ENCODE data around the gene SMC1B. TPM values are rescaled to one million over a fixed set of nuclear protein-coding genes. Genes with fewer than 3 reads are reported as not detected.
"Not testable (repeated sequence)": the region's sequence is repeated elsewhere in the genome, so short reads cannot be mapped to it uniquely, and the experiment has no call there.

SMC1B gene
- total and polyA plus RNA-seq, 4 donors: 0.02 to 0.05 TPM; not detected in 2

DNA sequence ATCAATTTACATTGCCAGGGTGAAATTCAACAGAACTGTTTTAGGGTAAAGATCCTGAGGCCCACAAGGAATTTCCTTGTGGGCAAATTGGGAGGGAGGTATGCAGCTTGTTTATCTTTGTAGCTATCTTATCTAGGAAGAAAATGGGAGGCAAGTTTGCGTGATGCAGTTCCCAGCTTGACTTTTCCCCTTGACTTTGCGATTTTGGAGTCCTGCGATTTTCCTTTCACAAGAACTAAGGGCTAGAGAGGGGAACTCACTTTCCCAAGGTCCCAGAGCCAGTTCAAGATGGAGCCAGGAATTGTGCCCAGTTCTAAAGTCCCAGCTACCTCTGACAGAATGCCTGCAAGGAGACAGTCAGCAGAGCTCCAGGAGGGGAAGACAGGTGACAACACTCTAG is 30.8 kb upstream of the SMC1B start:
- Histone ChIP-seq H3K9me3 (ENCODE audit: control insufficient read depth in 4 of 4, low read length in 3 of 4) (no peaks in the 10 kb centered on the region), H3K27me3 (ENCODE audit: control insufficient read depth in 4 of 4, insufficient read depth in 4 of 4, low read length in 3 of 4) (no peaks in the 10 kb centered on the region), H3K36me3 (ENCODE audit: control insufficient read depth in 4 of 4, insufficient read depth in 3 of 4, low read depth in 1 of 4, low read length in 3 of 4) (no peaks in the 10 kb centered on the region), H3K4me3 (ENCODE audit: low read depth in 1 of 3, low read length in 3 of 3) (no peak overlapping the region), H3K4me1 (ENCODE audit: control insufficient read depth in 4 of 4, insufficient read depth in 4 of 4, low read length in 3 of 4) (no peaks in the 10 kb centered on the region), H3K27ac (ENCODE audit: low read depth in 1 of 2, low read length in 2 of 2) (no peak overlapping the region), H3K9ac (ENCODE audit: low read depth in 1 of 2, low read length in 2 of 2) (no peak overlapping the region)
- DNase-seq (ENCODE audit: low spot score): no peak
- no peak for TF ChIP-seq EGR1 (IDR thresholded peaks at IDR 0.05; ENCODE audit: low read depth in 2 of 2)
- 93% methylated on average over 3 of the region's 3 CpGs for WGBS

DNA sequence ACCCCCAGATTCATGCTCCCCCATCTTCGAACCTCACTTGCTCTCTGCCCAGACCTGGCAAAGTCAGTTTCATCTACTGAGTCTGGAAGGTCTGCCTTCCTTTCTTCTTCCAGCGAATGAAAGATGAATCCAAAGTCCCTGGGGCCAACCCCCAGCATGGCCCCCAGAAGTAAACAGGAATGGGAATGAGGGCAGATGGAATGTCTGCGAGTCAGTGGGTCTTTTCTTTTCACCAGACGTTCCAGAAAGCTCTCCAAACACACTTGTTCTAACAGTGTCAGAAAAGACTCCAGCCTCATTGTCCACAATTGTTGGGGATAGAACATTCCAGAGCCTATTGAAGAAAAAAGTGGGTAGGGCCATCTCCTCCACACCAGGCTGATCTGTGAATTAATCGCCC is 28.7 kb upstream of the SMC1B start:
- no peaks in the 10 kb centered on the region for H3K36me3 ChIP-seq (ENCODE audit: control insufficient read depth in 4 of 4, insufficient read depth in 3 of 4, low read depth in 1 of 4, low read length in 3 of 4)
- H3K9ac ChIP-seq (ENCODE audit: low read depth in 1 of 2, low read length in 2 of 2): no peak overlapping the region
- TF ChIP-seq, protein P1, sequence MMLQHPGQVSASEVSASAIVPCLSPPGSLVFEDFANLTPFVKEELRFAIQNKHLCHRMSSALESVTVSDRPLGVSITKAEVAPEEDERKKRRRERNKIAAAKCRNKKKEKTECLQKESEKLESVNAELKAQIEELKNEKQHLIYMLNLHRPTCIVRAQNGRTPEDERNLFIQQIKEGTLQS (IDR thresholded peaks at IDR 0.05): no peak
- 81% methylated on average over 5 of the region's 5 CpGs for WGBS
- H3K9me3 ChIP-seq (ENCODE audit: control insufficient read depth in 4 of 4, low read length in 3 of 4): no peaks in the 10 kb centered on the region
- H3K4me3 ChIP-seq (ENCODE audit: low read depth in 1 of 3, low read length in 3 of 3): no peak overlapping the region
- no peak overlapping the region for H3K27ac ChIP-seq (ENCODE audit: low read depth in 1 of 2, low read length in 2 of 2)
- H3K4me1 ChIP-seq (ENCODE audit: control insufficient read depth in 4 of 4, insufficient read depth in 4 of 4, low read length in 3 of 4): no peaks in the 10 kb centered on the region
- no peaks in the 10 kb centered on the region for H3K27me3 ChIP-seq (ENCODE audit: control insufficient read depth in 4 of 4, insufficient read depth in 4 of 4, low read length in 3 of 4)
- no peak for DNase-seq (ENCODE audit: low spot score)

DNA sequence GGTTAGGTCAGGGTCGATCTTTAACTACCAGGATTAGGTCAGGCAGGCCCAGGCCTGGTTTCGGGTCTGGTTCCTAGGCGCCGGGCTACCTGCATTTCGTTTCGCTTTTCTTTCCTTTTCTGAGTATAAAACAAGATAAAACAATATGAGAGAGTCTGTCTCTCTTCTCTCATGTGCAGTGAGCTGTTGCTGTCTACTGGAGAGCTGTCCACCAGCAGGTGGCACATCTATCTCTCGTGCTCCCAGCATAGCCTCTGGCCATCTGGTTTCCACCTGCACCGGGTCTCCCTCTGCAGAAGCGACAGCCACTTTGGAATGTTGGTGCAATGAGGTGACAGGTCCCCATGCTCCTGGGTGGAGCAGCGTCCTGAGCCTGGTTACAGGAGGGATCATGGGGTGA is 27.7 kb upstream of the SMC1B start:
- Histone ChIP-seq H3K4me3 (ENCODE audit: low read depth in 1 of 3, low read length in 3 of 3) (no peak overlapping the region), H3K9me3 (ENCODE audit: control insufficient read depth in 4 of 4, low read length in 3 of 4) (no peaks in the 10 kb centered on the region), H3K4me1 (ENCODE audit: control insufficient read depth in 4 of 4, insufficient read depth in 4 of 4, low read length in 3 of 4) (no peaks in the 10 kb centered on the region), H3K9ac (ENCODE audit: low read depth in 1 of 2, low read length in 2 of 2) (no peak overlapping the region), H3K36me3 (ENCODE audit: control insufficient read depth in 4 of 4, insufficient read depth in 3 of 4, low read depth in 1 of 4, low read length in 3 of 4) (no peaks in the 10 kb centered on the region), H3K27ac (ENCODE audit: low read depth in 1 of 2, low read length in 2 of 2) (no peak overlapping the region), H3K27me3 (ENCODE audit: control insufficient read depth in 4 of 4, insufficient read depth in 4 of 4, low read length in 3 of 4) (no peaks in the 10 kb centered on the region)
- WGBS: 10% methylated on average over 10 of the region's 10 CpGs
- DNase-seq (ENCODE audit: low spot score): peak; percentile 43
- TF ChIP-seq SP1 (IDR thresholded peaks at IDR 0.05) (no peak), RAD21 (IDR thresholded peaks at IDR 0.05) (peak; percentile 77 to 84)
- TF ChIP-seq, protein P2, sequence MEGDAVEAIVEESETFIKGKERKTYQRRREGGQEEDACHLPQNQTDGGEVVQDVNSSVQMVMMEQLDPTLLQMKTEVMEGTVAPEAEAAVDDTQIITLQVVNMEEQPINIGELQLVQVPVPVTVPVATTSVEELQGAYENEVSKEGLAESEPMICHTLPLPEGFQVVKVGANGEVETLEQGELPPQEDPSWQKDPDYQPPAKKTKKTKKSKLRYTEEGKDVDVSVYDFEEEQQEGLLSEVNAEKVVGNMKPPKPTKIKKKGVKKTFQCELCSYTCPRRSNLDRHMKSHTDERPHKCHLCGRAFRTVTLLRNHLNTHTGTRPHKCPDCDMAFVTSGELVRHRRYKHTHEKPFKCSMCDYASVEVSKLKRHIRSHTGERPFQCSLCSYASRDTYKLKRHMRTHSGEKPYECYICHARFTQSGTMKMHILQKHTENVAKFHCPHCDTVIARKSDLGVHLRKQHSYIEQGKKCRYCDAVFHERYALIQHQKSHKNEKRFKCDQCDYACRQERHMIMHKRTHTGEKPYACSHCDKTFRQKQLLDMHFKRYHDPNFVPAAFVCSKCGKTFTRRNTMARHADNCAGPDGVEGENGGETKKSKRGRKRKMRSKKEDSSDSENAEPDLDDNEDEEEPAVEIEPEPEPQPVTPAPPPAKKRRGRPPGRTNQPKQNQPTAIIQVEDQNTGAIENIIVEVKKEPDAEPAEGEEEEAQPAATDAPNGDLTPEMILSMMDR (IDR thresholded peaks at IDR 0.05; ENCODE audit: low read depth, low read length, missing input control): peak; percentile 67

DNA sequence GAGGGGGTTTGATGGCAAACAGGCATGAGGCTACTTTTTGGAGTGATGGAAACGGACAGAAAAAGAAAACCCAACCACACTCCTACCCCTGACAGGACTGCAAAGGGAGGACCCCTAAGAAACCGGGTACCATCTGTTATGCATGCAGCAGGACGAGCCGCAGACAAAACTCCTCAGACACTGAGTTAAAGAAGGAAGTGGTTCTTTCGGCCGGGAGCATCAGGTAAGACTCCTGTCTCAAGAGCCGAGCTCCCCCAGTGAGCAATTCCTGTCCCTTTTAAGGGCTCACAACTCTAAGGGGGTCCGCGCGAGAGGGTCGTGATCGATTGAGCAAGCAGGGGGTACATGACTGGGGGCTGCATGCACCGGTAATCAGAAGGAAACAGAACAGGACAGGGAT is 27.3 kb upstream of the SMC1B start:
- not testable (repeated sequence) for H3K4me3 ChIP-seq (ENCODE audit: low read depth in 1 of 3, low read length in 3 of 3); H3K27ac ChIP-seq (ENCODE audit: low read depth in 1 of 2, low read length in 2 of 2); H3K4me1 ChIP-seq (ENCODE audit: control insufficient read depth in 4 of 4, insufficient read depth in 4 of 4, low read length in 3 of 4); H3K36me3 ChIP-seq (ENCODE audit: control insufficient read depth in 4 of 4, insufficient read depth in 3 of 4, low read depth in 1 of 4, low read length in 3 of 4); H3K9ac ChIP-seq (ENCODE audit: low read depth in 1 of 2, low read length in 2 of 2); H3K9me3 ChIP-seq (ENCODE audit: control insufficient read depth in 4 of 4, low read length in 3 of 4); DNase-seq (ENCODE audit: low spot score); H3K27me3 ChIP-seq (ENCODE audit: control insufficient read depth in 4 of 4, insufficient read depth in 4 of 4, low read length in 3 of 4)
- 47% methylated on average over 13 of the region's 13 CpGs for WGBS

DNA sequence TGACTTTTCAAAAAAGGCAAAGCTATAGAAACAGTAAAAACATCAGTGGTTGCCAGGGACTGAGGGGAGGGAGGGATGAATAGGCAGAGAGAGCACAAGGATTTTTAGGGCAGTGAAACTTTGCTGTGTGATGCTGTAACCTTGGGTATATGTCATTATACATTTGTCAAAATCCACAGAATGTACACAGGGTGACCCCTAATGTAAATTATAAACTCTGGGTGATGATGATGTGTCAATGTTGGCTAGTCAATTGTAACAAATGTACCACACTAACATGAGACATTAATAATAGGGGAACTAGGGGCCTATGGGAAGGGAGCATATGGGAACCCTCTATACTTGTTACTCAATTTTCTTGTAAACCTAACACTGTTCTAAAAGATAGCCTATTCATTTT is 24.9 kb upstream of the SMC1B start:
- DNase-seq (ENCODE audit: low spot score): no peak
- Histone ChIP-seq H3K4me1 (ENCODE audit: control insufficient read depth in 4 of 4, insufficient read depth in 4 of 4, low read length in 3 of 4) (peaks cover 0 to 4% (median 2%) of the 10 kb centered on the region in 4 donors), H3K27me3 (ENCODE audit: control insufficient read depth in 4 of 4, insufficient read depth in 4 of 4, low read length in 3 of 4) (no peaks in the 10 kb centered on the region), H3K27ac (ENCODE audit: low read depth in 1 of 2, low read length in 2 of 2) (no peak overlapping the region), H3K36me3 (ENCODE audit: control insufficient read depth in 4 of 4, insufficient read depth in 3 of 4, low read depth in 1 of 4, low read length in 3 of 4) (no peaks in the 10 kb centered on the region), H3K9me3 (ENCODE audit: control insufficient read depth in 4 of 4, low read length in 3 of 4) (no peaks in the 10 kb centered on the region), H3K4me3 (ENCODE audit: low read depth in 1 of 3, low read length in 3 of 3) (no peak overlapping the region), H3K9ac (ENCODE audit: low read depth in 1 of 2, low read length in 2 of 2) (no peak overlapping the region)
- no peak for TF ChIP-seq RAD21 (IDR thresholded peaks at IDR 0.05)
- TF ChIP-seq, protein P1 (IDR thresholded peaks at IDR 0.05): no peak
- TF ChIP-seq, protein P3, sequence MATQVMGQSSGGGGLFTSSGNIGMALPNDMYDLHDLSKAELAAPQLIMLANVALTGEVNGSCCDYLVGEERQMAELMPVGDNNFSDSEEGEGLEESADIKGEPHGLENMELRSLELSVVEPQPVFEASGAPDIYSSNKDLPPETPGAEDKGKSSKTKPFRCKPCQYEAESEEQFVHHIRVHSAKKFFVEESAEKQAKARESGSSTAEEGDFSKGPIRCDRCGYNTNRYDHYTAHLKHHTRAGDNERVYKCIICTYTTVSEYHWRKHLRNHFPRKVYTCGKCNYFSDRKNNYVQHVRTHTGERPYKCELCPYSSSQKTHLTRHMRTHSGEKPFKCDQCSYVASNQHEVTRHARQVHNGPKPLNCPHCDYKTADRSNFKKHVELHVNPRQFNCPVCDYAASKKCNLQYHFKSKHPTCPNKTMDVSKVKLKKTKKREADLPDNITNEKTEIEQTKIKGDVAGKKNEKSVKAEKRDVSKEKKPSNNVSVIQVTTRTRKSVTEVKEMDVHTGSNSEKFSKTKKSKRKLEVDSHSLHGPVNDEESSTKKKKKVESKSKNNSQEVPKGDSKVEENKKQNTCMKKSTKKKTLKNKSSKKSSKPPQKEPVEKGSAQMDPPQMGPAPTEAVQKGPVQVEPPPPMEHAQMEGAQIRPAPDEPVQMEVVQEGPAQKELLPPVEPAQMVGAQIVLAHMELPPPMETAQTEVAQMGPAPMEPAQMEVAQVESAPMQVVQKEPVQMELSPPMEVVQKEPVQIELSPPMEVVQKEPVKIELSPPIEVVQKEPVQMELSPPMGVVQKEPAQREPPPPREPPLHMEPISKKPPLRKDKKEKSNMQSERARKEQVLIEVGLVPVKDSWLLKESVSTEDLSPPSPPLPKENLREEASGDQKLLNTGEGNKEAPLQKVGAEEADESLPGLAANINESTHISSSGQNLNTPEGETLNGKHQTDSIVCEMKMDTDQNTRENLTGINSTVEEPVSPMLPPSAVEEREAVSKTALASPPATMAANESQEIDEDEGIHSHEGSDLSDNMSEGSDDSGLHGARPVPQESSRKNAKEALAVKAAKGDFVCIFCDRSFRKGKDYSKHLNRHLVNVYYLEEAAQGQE (IDR thresholded peaks at IDR 0.05): no peak
- no peak for TF ChIP-seq YY1 (IDR thresholded peaks at IDR 0.05)
- TF ChIP-seq FOXA1 (IDR thresholded peaks at IDR 0.05): no peak
- TF ChIP-seq SP1 (IDR thresholded peaks at IDR 0.05): no peak
- no peak for TF ChIP-seq EGR1 (IDR thresholded peaks at IDR 0.05; ENCODE audit: low read depth in 2 of 2)
- TF ChIP-seq GABPA (IDR thresholded peaks at IDR 0.05 in 1 of 2, conservative IDR thresholded peaks at IDR 0.05 in 1 of 2): no peak
